DND-41 (cell line): ENCODE results near the gene PDIA6.
"Not testable (repeated sequence)": the region's sequence is repeated elsewhere in the genome, so short reads cannot be mapped to it uniquely, and the experiment has no call there.

Experiments used
- ATAC-seq: fragments of 200-7000 bp; cut with Tn5 transposase; 3 replicates; pipeline ENCODE4 v1.9.1; 2021; ENCODE audit warnings: low read depth; ENCODE audit not compliant: insufficient read depth
- DNase-seq: peaks from one replicate; pipeline ENCODE4 v3.0.0-alpha.2; 2020
- H2AFZ ChIP-seq: 2 replicates; pipeline ENCODE4 v1.6.0; 2012; ENCODE audit warnings: low read depth, low read length
- H3K27ac ChIP-seq: 2 replicates; pipeline ENCODE4 v1.5.1; 2012; ENCODE audit warnings: low read length, inconsistent platforms
- H3K27me3 ChIP-seq: fragments of 200-600 bp; sonication (generic); 2 replicates; pipeline ENCODE4 v1.6.0; 2012; ENCODE audit warnings: low read length, mild to moderate bottlenecking, inconsistent platforms; ENCODE audit not compliant: insufficient read depth, poor library complexity
- H3K36me3 ChIP-seq: 2 replicates; pipeline ENCODE4 v1.5.1; 2012; ENCODE audit warnings: low read length, inconsistent platforms; ENCODE audit not compliant: insufficient read depth
- H3K4me1 ChIP-seq: 2 replicates; pipeline ENCODE4 v1.5.1; 2012; ENCODE audit warnings: mild to moderate bottlenecking, low read length; ENCODE audit not compliant: insufficient read depth
- H3K4me2 ChIP-seq: 2 replicates; pipeline ENCODE4 v1.6.0; 2012; ENCODE audit warnings: mild to moderate bottlenecking, moderate library complexity, low read length, inconsistent platforms; ENCODE audit not compliant: insufficient read depth
- H3K4me3 ChIP-seq, 2 experiments: fragments of 200-600 bp in 1 of 2; shearing (Covaris generic) in 1 of 2; 2 replicates each; pipeline ENCODE4 v1.5.1; 2012 to 2016; ENCODE audit warnings: inconsistent platforms in 2 of 2, low read length in 2 of 2, mild to moderate bottlenecking in 2 of 2, low read depth in 1 of 2, moderate library complexity in 1 of 2
- H3K79me2 ChIP-seq: 2 replicates; pipeline ENCODE4 v1.6.0; 2012; ENCODE audit warnings: low read length, inconsistent platforms; ENCODE audit not compliant: insufficient read depth
- H3K9ac ChIP-seq: 2 replicates; pipeline ENCODE4 v1.6.0; 2012; ENCODE audit warnings: low read depth, mild to moderate bottlenecking, inconsistent platforms, low read length, moderate library complexity
- H3K9me3 ChIP-seq: 2 replicates; pipeline ENCODE4 v1.5.1; 2012; ENCODE audit warnings: low read length, moderate library complexity, mild to moderate bottlenecking, inconsistent platforms; ENCODE audit not compliant: insufficient read depth, severe bottlenecking
- H4K20me1 ChIP-seq: 2 replicates; pipeline ENCODE4 v1.6.0; 2012; ENCODE audit warnings: low read length; ENCODE audit not compliant: insufficient read depth
- CTCF ChIP-seq: IDR thresholded peaks from 2 replicates; pipeline ENCODE4 v1.5.1; 2012; ENCODE audit warnings: borderline replicate concordance, low read length, moderate library complexity, mild to moderate bottlenecking; ENCODE audit not compliant: poor library complexity, severe bottlenecking; ENCODE audit errors: extremely low read depth
- EZH2 ChIP-seq: IDR thresholded peaks from 3 replicates; pipeline ENCODE4 v1.6.1; 2012; ENCODE audit warnings: borderline replicate concordance, low read depth, mild to moderate bottlenecking, moderate library complexity, low read length, inconsistent platforms; ENCODE audit not compliant: severe bottlenecking

The PDIA6 gene

DNA sequence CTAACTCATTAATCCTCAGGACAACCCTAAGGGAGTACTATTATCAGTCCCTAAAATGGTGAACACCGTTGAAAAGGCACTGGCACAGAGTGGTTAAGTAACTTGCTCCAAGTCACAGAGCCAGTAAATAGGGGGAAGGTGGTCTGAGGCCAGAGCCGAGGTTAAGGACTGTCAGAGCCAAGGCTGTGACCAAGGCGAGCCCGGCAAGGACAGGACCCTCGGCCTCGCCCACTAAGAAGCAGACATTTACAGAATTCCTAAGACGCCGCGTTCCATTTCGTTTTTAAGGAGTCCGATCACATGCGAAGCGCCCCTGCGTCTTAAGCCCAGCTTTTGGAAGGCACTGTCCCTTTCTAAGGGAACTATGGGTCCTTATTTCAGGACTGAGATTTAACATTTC lies 1.1 kb downstream of the PDIA6 start:
- H3K9ac ChIP-seq: peak overlapping the region; percentile 98
- TF ChIP-seq CTCF (no peak), EZH2 (no peak)
- H3K27ac ChIP-seq: peak overlapping the region; percentile 90
- H3K79me2 ChIP-seq: peaks cover 60% of the 10 kb centered on the region
- no peaks in the 10 kb centered on the region for H3K9me3 ChIP-seq
- no peaks in the 10 kb centered on the region for H3K27me3 ChIP-seq
- H2AFZ ChIP-seq: peak overlapping the region; percentile 80; the same call in 1 of the 2 replicates
- H3K4me3 ChIP-seq: peak overlapping the region; percentile 73 to 84
- DNase-seq: no peak
- peak overlapping the region; percentile 95 for H3K4me2 ChIP-seq
- peaks cover 36% of the 10 kb centered on the region for H4K20me1 ChIP-seq
- H3K36me3 ChIP-seq: peaks cover 11% of the 10 kb centered on the region
- H3K4me1 ChIP-seq: peaks cover 46% of the 10 kb centered on the region
- ATAC-seq: no peak

GRCh38 chr2:10810202-10811161 lies 2.1 kb downstream of the PDIA6 start:
- H3K27me3 ChIP-seq: no peaks in the 10 kb centered on the region
- no peak for TF ChIP-seq EZH2
- TF ChIP-seq CTCF: no peak
- DNase-seq (no peak), ATAC-seq (no peak)
- H3K27ac ChIP-seq: peak overlapping the region; percentile 90; the same call in 1 of the 2 replicates
- peaks cover 11% of the 10 kb centered on the region for H3K36me3 ChIP-seq
- H3K4me3 ChIP-seq: peak overlapping the region in 1 of 2 experiments; percentile 73; a peak in 2 of 4 replicates
- peaks cover 38% of the 10 kb centered on the region for H4K20me1 ChIP-seq
- peaks cover 67% of the 10 kb centered on the region for H3K79me2 ChIP-seq
- H2AFZ ChIP-seq: no peak overlapping the region
- no peaks in the 10 kb centered on the region for H3K9me3 ChIP-seq
- peaks cover 46% of the 10 kb centered on the region for H3K4me1 ChIP-seq
- peak overlapping the region; percentile 95 for H3K4me2 ChIP-seq
- H3K9ac ChIP-seq: peak overlapping the region; percentile 98; the same call in 1 of the 2 replicates

GRCh38 chr2:10806543-10806942 lies 6.0 kb downstream of the PDIA6 start:
- DNase-seq (no peak), ATAC-seq (no peak)
- Histone ChIP-seq H2AFZ (no peak overlapping the region), H3K27ac (no peak overlapping the region), H4K20me1 (peaks cover 49% of the 10 kb centered on the region), H3K9me3 (no peaks in the 10 kb centered on the region), H3K4me1 (peaks cover 38% of the 10 kb centered on the region), H3K79me2 (peaks cover 84% of the 10 kb centered on the region), H3K27me3 (no peaks in the 10 kb centered on the region), H3K9ac (no peak overlapping the region), H3K36me3 (peaks cover 24% of the 10 kb centered on the region), H3K4me2 (no peak overlapping the region), H3K4me3 (no peak overlapping the region)
- TF ChIP-seq CTCF (no peak), EZH2 (no peak)

- not testable (repeated sequence) for DNase-seq
- peaks cover 32% of the 10 kb centered on the region for H3K4me1 ChIP-seq
Measured at GRCh38 chr2:10805990-10806389, 6.6 kb downstream of the PDIA6 start.

More at GRCh38 chr2:10805990-10806389, 6.6 kb downstream of the PDIA6 start:
- H3K9me3 ChIP-seq, H3K4me3 ChIP-seq, H3K27me3 ChIP-seq, H2AFZ ChIP-seq, ATAC-seq, H3K4me2 ChIP-seq, H3K27ac ChIP-seq, H3K9ac ChIP-seq: not testable (repeated sequence)
- peaks cover 84% of the 10 kb centered on the region for H3K79me2 ChIP-seq
- peaks cover 29% of the 10 kb centered on the region for H3K36me3 ChIP-seq
- H4K20me1 ChIP-seq: peaks cover 50% of the 10 kb centered on the region; the same call in 1 of the 2 replicates
